GM23338 (cell line): Measurements from ENCODE around the gene CDC25C. TPM values are rescaled to one million over a fixed set of nuclear protein-coding genes. Genes with fewer than 3 reads are reported as not detected.

Experiments
- ATAC-seq: fragments of 200-7000 bp; cut with Tn5 transposase; 3 replicates; pipeline ENCODE4 v1.9.1; 2020
- DNase-seq: peaks from one replicate; pipeline ENCODE4 v3.0.0-alpha.2; 2015; ENCODE audit warnings: low spot score
- H2AFZ ChIP-seq: fragments of 200-600 bp; sonication (generic); 2 replicates; pipeline ENCODE4 v1.8.0; 2016; ENCODE audit warnings: antibody characterized with exemption, mild to moderate bottlenecking, moderate library complexity
- H3F3A ChIP-seq: fragments of 200-600 bp; sonication (generic); replicated peaks from 2 replicates; pipeline ENCODE4 v1.8.0; 2017; ENCODE audit warnings: antibody characterized with exemption, mixed run types, low read depth
- H3K27ac ChIP-seq: fragments of 200-600 bp; sonication (generic); 2 replicates; pipeline ENCODE4 v1.6.1; 2016; ENCODE audit warnings: low read depth
- H3K27me3 ChIP-seq: fragments of 200-600 bp; sonication (generic); 2 replicates; pipeline ENCODE4 v1.8.0; 2016; ENCODE audit warnings: mild to moderate bottlenecking, mixed run types, moderate library complexity; ENCODE audit not compliant: insufficient read depth
- H3K36me3 ChIP-seq: fragments of 200-600 bp; sonication (generic); 2 replicates; pipeline ENCODE4 v1.8.0; 2016; ENCODE audit warnings: mild to moderate bottlenecking; ENCODE audit not compliant: insufficient read depth
- H3K4me1 ChIP-seq: fragments of 200-600 bp; sonication (generic); 2 replicates; pipeline ENCODE4 v1.8.0; 2016; ENCODE audit warnings: mild to moderate bottlenecking, moderate library complexity; ENCODE audit not compliant: insufficient read depth
- H3K4me2 ChIP-seq: fragments of 200-600 bp; sonication (generic); 2 replicates; pipeline ENCODE4 v1.7.1; 2017; ENCODE audit warnings: mixed run types
- H3K4me3 ChIP-seq: fragments of 200-600 bp; sonication (generic); 2 replicates; pipeline ENCODE4 v1.6.1; 2016; ENCODE audit warnings: mixed run types
- H3K79me2 ChIP-seq: fragments of 200-600 bp; sonication (generic); replicated peaks from 2 replicates; pipeline ENCODE4 v1.8.0; 2017; ENCODE audit warnings: mild to moderate bottlenecking; ENCODE audit not compliant: insufficient read depth
- H3K9me2 ChIP-seq: fragments of 200-600 bp; sonication (generic); 2 replicates; pipeline ENCODE4 v1.8.0; 2017; ENCODE audit not compliant: insufficient read depth
- H4K20me1 ChIP-seq: fragments of 200-600 bp; sonication (generic); replicated peaks from 2 replicates; pipeline ENCODE4 v1.8.0; 2017; ENCODE audit warnings: mild to moderate bottlenecking; ENCODE audit not compliant: insufficient read depth
- H3K27ac Mint-ChIP-seq: 2 replicates; pipeline ENCODE4 v1.8.0; 2020; ENCODE audit warnings: inconsistent platforms, mild to moderate bottlenecking, moderate library complexity, mixed read lengths
- H3K27me3 Mint-ChIP-seq: 3 replicates; pipeline ENCODE4 v1.8.0; 2022; ENCODE audit warnings: low read depth, mild to moderate bottlenecking, moderate library complexity, mixed read lengths, inconsistent platforms; ENCODE audit not compliant: insufficient read depth, poor library complexity
- H3K36me3 Mint-ChIP-seq: 3 replicates; pipeline ENCODE4 v1.8.0; 2021; ENCODE audit warnings: low read depth, mild to moderate bottlenecking, inconsistent platforms, moderate library complexity, mixed read lengths
- H3K4me1 Mint-ChIP-seq: 3 replicates; pipeline ENCODE4 v1.8.0; 2020; ENCODE audit warnings: mild to moderate bottlenecking, inconsistent platforms, mixed read lengths
- H3K4me3 Mint-ChIP-seq: 3 replicates; pipeline ENCODE4 v1.8.0; 2021; ENCODE audit warnings: moderate library complexity, mild to moderate bottlenecking, inconsistent platforms, mixed read lengths
- H3K9me3 Mint-ChIP-seq: 3 replicates; pipeline ENCODE4 v1.8.0; 2020; ENCODE audit warnings: moderate library complexity, mild to moderate bottlenecking, inconsistent platforms, mixed read lengths
- CREB1 ChIP-seq: fragments of 250-450 bp; sonication (Bioruptor Pico); IDR thresholded peaks from 2 replicates; pipeline ENCODE4 v1.5.0; 2020; ENCODE audit warnings: low read depth, mild to moderate bottlenecking, moderate library complexity
- EZH2 ChIP-seq: fragments of 200-600 bp; sonication (generic); IDR thresholded peaks from one replicate; pipeline ENCODE4 v1.8.0; 2017; ENCODE audit warnings: antibody characterized with exemption, mild to moderate bottlenecking, low read depth; ENCODE audit not compliant: unreplicated experiment
- EZH2phosphoT487 ChIP-seq: fragments of 200-600 bp; sonication (generic); IDR thresholded peaks from one replicate; pipeline ENCODE4 v1.8.1; 2018; ENCODE audit warnings: antibody characterized with exemption; ENCODE audit not compliant: unreplicated experiment
- JUNB ChIP-seq: IDR thresholded peaks from one replicate; pipeline ENCODE4 v1.6.1; 2016; ENCODE audit warnings: antibody characterized with exemption; ENCODE audit not compliant: unreplicated experiment
- NANOG ChIP-seq: IDR thresholded peaks from 2 replicates; pipeline ENCODE4 v1.6.1; 2016; ENCODE audit warnings: antibody characterized with exemption, borderline replicate concordance
- POLR2AphosphoS5 ChIP-seq: IDR thresholded peaks from 2 replicates; pipeline ENCODE4 v1.6.1; 2016; ENCODE audit warnings: antibody characterized with exemption, low read depth
- STAT1 ChIP-seq: IDR thresholded peaks from one replicate; pipeline ENCODE4 v1.6.1; 2016; ENCODE audit warnings: antibody characterized with exemption; ENCODE audit not compliant: unreplicated experiment
- ZNF114 ChIP-seq: fragments of 250-450 bp; sonication (Bioruptor Pico); IDR thresholded peaks from 2 replicates; pipeline ENCODE4 v1.5.0; 2020; ENCODE audit warnings: mild to moderate bottlenecking, moderate library complexity
- ZNF331 ChIP-seq: fragments of 250-450 bp; sonication (Bioruptor Pico); IDR thresholded peaks from 2 replicates; pipeline ENCODE4 v1.5.0; 2020; ENCODE audit warnings: low read depth, mild to moderate bottlenecking, moderate library complexity
- polyA plus RNA-seq: library from polyadenylated mRNA; unstranded; fragments of >200 nt; fragmentation: Nextera tagmentation; extraction: Ambion mirVana; gene quantifications from 2 replicates; pipeline ENCODE4 v1.2.1, GENCODE V29; 2016
- total RNA-seq: library from RNA; depleted of rRNA; stranded (reverse); fragments of >200 nt; shearing (Covaris generic); gene quantifications from 2 replicates; pipeline ENCODE4 v1.2.3, GENCODE V29; 2014
- TF ChIP-seq, protein P1 (sequence below): IDR thresholded peaks from 2 replicates; pipeline ENCODE4 v1.6.1; 2016; ENCODE audit warnings: antibody characterized with exemption
- TF ChIP-seq, protein P2 (sequence below): IDR thresholded peaks from one replicate; pipeline ENCODE4 v1.6.1; 2018; ENCODE audit warnings: antibody characterized with exemption; ENCODE audit not compliant: unreplicated experiment
- TF ChIP-seq, protein P3 (sequence below): fragments of 250-450 bp; sonication (Bioruptor Pico); IDR thresholded peaks from 2 replicates; pipeline ENCODE4 v1.5.0; 2020; ENCODE audit warnings: mild to moderate bottlenecking, moderate library complexity
- TF ChIP-seq, protein P4 (sequence below), 2 experiments: fragments of 200-600 bp in 1 of 2; sonication (generic) in 1 of 2; conservative IDR thresholded peaks; 2 replicates each; pipeline versions ENCODE4 v1.5.1 to v1.6.1; 2016 to 2017; ENCODE audit warnings: antibody characterized with exemption in 2 of 2, low read depth in 2 of 2, mild to moderate bottlenecking in 2 of 2, moderate library complexity in 1 of 2

The CDC25C gene
- total and polyA plus RNA-seq, 2 experiments from 2014 or later = 20.9 to 25.6 TPM

DNA sequence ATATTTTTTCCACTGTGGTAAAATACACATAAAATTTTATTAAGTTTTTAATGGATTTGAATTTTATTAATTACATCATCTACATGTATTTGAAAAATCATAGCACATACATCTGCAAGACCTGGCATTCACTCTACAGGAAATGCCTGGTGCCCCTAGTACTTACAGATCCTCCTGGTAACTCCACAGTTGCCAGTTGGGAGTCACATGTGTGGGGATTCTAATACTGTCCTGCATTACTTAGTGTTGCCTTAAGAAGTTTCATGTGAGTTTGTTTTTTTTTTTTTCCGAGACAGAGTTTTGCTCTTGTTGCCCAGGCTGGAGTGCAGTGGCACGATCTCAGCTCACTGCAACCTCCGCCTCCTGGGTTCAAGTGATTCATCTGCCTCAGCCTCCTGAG lies 38.9 kb upstream of the CDC25C start:
- H3K4me3 ChIP-seq = no peak overlapping the region
- H3K36me3 ChIP-seq = peaks cover 16% of the 10 kb centered on the region; the same call in 1 of the 2 replicates
- no peaks in the 10 kb centered on the region for H3K27me3 ChIP-seq
- no peaks in the 10 kb centered on the region for H3F3A ChIP-seq
- no peaks in the 10 kb centered on the region for H3K27me3 Mint-ChIP-seq
- DNase-seq (no peak), ATAC-seq (no peak)
- peaks cover 20% of the 10 kb centered on the region; the same call in 1 of the 2 replicates for H4K20me1 ChIP-seq
- TF ChIP-seq NANOG (no peak), POLR2AphosphoS5 (no peak), ZNF114 (CRISPR knock-in tag) (no peak), EZH2 (no peak), STAT1 (no peak), JUNB (no peak), EZH2phosphoT487 (no peak), CREB1 (CRISPR knock-in tag) (no peak), ZNF331 (CRISPR knock-in tag) (no peak)
- TF ChIP-seq, protein P1, sequence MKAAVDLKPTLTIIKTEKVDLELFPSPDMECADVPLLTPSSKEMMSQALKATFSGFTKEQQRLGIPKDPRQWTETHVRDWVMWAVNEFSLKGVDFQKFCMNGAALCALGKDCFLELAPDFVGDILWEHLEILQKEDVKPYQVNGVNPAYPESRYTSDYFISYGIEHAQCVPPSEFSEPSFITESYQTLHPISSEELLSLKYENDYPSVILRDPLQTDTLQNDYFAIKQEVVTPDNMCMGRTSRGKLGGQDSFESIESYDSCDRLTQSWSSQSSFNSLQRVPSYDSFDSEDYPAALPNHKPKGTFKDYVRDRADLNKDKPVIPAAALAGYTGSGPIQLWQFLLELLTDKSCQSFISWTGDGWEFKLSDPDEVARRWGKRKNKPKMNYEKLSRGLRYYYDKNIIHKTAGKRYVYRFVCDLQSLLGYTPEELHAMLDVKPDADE = no peak
- TF ChIP-seq, protein P2, sequence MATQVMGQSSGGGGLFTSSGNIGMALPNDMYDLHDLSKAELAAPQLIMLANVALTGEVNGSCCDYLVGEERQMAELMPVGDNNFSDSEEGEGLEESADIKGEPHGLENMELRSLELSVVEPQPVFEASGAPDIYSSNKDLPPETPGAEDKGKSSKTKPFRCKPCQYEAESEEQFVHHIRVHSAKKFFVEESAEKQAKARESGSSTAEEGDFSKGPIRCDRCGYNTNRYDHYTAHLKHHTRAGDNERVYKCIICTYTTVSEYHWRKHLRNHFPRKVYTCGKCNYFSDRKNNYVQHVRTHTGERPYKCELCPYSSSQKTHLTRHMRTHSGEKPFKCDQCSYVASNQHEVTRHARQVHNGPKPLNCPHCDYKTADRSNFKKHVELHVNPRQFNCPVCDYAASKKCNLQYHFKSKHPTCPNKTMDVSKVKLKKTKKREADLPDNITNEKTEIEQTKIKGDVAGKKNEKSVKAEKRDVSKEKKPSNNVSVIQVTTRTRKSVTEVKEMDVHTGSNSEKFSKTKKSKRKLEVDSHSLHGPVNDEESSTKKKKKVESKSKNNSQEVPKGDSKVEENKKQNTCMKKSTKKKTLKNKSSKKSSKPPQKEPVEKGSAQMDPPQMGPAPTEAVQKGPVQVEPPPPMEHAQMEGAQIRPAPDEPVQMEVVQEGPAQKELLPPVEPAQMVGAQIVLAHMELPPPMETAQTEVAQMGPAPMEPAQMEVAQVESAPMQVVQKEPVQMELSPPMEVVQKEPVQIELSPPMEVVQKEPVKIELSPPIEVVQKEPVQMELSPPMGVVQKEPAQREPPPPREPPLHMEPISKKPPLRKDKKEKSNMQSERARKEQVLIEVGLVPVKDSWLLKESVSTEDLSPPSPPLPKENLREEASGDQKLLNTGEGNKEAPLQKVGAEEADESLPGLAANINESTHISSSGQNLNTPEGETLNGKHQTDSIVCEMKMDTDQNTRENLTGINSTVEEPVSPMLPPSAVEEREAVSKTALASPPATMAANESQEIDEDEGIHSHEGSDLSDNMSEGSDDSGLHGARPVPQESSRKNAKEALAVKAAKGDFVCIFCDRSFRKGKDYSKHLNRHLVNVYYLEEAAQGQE = no peak
- TF ChIP-seq, protein P3, sequence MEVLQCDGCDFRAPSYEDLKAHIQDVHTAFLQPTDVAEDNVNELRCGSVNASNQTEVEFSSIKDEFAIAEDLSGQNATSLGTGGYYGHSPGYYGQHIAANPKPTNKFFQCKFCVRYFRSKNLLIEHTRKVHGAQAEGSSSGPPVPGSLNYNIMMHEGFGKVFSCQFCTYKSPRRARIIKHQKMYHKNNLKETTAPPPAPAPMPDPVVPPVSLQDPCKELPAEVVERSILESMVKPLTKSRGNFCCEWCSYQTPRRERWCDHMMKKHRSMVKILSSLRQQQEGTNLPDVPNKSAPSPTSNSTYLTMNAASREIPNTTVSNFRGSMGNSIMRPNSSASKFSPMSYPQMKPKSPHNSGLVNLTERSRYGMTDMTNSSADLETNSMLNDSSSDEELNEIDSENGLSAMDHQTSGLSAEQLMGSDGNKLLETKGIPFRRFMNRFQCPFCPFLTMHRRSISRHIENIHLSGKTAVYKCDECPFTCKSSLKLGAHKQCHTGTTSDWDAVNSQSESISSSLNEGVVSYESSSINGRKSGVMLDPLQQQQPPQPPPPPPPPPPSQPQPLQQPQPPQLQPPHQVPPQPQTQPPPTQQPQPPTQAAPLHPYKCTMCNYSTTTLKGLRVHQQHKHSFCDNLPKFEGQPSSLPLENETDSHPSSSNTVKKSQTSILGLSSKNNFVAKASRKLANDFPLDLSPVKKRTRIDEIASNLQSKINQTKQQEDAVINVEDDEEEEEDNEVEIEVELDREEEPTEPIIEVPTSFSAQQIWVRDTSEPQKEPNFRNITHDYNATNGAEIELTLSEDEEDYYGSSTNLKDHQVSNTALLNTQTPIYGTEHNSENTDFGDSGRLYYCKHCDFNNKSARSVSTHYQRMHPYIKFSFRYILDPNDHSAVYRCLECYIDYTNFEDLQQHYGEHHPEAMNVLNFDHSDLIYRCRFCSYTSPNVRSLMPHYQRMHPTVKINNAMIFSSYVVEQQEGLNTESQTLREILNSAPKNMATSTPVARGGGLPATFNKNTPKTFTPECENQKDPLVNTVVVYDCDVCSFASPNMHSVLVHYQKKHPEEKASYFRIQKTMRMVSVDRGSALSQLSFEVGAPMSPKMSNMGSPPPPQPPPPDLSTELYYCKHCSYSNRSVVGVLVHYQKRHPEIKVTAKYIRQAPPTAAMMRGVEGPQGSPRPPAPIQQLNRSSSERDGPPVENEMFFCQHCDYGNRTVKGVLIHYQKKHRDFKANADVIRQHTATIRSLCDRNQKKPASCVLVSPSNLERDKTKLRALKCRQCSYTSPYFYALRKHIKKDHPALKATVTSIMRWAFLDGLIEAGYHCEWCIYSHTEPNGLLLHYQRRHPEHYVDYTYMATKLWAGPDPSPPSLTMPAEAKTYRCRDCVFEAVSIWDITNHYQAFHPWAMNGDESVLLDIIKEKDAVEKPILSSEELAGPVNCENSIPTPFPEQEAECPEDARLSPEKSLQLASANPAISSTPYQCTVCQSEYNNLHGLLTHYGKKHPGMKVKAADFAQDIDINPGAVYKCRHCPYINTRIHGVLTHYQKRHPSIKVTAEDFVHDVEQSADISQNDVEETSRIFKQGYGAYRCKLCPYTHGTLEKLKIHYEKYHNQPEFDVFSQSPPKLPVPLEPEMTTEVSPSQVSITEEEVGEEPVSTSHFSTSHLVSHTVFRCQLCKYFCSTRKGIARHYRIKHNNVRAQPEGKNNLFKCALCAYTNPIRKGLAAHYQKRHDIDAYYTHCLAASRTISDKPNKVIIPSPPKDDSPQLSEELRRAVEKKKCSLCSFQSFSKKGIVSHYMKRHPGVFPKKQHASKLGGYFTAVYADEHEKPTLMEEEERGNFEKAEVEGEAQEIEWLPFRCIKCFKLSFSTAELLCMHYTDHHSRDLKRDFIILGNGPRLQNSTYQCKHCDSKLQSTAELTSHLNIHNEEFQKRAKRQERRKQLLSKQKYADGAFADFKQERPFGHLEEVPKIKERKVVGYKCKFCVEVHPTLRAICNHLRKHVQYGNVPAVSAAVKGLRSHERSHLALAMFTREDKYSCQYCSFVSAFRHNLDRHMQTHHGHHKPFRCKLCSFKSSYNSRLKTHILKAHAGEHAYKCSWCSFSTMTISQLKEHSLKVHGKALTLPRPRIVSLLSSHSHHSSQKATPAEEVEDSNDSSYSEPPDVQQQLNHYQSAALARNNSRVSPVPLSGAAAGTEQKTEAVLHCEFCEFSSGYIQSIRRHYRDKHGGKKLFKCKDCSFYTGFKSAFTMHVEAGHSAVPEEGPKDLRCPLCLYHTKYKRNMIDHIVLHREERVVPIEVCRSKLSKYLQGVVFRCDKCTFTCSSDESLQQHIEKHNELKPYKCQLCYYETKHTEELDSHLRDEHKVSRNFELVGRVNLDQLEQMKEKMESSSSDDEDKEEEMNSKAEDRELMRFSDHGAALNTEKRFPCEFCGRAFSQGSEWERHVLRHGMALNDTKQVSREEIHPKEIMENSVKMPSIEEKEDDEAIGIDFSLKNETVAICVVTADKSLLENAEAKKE (CRISPR knock-in tag) = no peak
- TF ChIP-seq, protein P4, sequence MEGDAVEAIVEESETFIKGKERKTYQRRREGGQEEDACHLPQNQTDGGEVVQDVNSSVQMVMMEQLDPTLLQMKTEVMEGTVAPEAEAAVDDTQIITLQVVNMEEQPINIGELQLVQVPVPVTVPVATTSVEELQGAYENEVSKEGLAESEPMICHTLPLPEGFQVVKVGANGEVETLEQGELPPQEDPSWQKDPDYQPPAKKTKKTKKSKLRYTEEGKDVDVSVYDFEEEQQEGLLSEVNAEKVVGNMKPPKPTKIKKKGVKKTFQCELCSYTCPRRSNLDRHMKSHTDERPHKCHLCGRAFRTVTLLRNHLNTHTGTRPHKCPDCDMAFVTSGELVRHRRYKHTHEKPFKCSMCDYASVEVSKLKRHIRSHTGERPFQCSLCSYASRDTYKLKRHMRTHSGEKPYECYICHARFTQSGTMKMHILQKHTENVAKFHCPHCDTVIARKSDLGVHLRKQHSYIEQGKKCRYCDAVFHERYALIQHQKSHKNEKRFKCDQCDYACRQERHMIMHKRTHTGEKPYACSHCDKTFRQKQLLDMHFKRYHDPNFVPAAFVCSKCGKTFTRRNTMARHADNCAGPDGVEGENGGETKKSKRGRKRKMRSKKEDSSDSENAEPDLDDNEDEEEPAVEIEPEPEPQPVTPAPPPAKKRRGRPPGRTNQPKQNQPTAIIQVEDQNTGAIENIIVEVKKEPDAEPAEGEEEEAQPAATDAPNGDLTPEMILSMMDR (conservative IDR thresholded peaks at IDR 0.05; ENCODE audit: low read depth in 2 of 2) = no peak
- H3K79me2 ChIP-seq = peaks cover 79% of the 10 kb centered on the region
- no peaks in the 10 kb centered on the region for H3K4me1 ChIP-seq
- no peak overlapping the region for H3K4me3 Mint-ChIP-seq
- no peaks in the 10 kb centered on the region; the same call in 2 of the 3 replicates for H3K4me1 Mint-ChIP-seq
- H3K27ac ChIP-seq = no peak overlapping the region
- no peak overlapping the region for H2AFZ ChIP-seq
- peaks cover 9% of the 10 kb centered on the region; the same call in 2 of the 3 replicates for H3K36me3 Mint-ChIP-seq
- no peak overlapping the region for H3K4me2 ChIP-seq
- peak overlapping the region; percentile 48; the same call in 1 of the 2 replicates for H3K27ac Mint-ChIP-seq
- H3K9me3 Mint-ChIP-seq = no peaks in the 10 kb centered on the region
- H3K9me2 ChIP-seq = no peaks in the 10 kb centered on the region
